Erythroblast (primary cell): Measurements from ENCODE around the gene KIF16B.
"Not testable (repeated sequence)": the region's sequence is repeated elsewhere in the genome, so short reads cannot be mapped to it uniquely, and the experiment has no call there.

Source experiments
- DNase-seq, 2 experiments: peaks; one replicate each; lab custom pipeline; 2025; lab: John Stamatoyannopoulos, UW
- GATA1 ChIP-seq: IDR thresholded peaks from 2 replicates; pipeline ENCODE4 v1.6.1; 2011; ENCODE audit warnings: low read depth, mild to moderate bottlenecking, control low read depth, low read length, moderate library complexity
- POLR2A ChIP-seq: IDR thresholded peaks from 2 replicates; pipeline ENCODE4 v1.6.1; 2011; ENCODE audit warnings: mild to moderate bottlenecking, low read length

KIF16B gene

GRCh38 chr20:16576219-16576618 is 3.0 kb upstream of the KIF16B start:
- TF ChIP-seq GATA1 (no peak), POLR2A (no peak)
- peak; percentile 1 to 11 for DNase-seq

DNA sequence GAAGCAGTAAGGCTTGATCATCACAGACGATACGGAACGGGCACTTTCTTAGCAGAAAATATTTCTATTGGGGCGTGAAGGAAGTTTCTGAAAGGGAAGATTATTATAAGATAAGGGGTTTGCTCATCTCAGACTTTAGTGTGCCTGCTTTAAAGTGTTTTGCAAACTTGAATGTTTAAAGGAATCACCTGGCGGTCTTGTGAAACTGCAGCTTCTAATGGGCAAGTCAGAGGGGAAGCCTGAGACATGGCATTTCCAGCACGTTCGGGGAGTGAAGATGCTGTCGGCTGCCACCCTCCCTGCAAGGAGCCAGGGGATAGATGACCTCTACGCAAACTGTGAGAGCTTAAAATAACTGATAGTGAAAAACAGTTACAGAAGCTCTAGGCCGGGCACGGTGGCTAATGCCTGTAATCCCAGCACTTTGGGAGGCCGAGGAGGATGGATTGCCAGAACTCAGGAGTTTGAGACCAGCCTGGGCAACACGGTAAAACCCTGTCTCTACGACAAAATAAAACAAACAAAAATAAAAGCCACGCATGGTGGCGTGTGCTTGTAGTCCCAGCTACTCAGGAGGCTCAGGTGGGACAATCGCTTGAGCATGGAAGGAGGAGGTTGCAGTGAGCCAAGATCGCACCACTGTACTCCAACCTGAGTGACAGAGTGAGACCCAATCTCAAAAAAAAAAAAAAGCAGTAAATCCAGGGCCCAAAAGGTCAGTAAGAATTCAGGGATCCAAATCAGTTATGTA is 2.3 kb upstream of the KIF16B start:
- TF ChIP-seq POLR2A (no peak), GATA1 (no peak)

GRCh38 chr20:16574656-16575355 is 1.6 kb upstream of the KIF16B start:
- peak; percentile 59 for TF ChIP-seq POLR2A
- no peak for TF ChIP-seq GATA1
- peak; percentile 87 to 90 for DNase-seq

More for the DNA sequence above, 2.3 kb upstream of the KIF16B start:
- peak in 1 of 2 experiments; percentile 25 for DNase-seq

DNA sequence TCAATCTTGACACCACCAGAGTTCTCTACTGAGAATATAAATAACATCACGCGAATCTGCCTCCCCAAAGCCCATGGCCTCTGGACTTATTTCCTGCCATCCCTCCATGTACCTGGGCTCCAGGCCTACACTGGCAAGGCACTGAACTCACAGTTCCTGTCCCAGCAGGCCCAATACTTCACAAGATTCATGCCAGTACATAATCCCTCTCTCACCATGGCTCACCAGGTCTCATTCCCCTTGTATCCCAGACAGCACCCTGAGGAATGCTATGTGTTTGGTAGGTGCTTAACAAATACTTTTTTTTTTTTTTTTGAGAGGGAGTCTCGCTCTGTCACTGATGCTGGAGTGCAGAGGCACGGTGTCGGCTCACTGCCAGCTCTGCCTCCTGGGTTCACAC is 1.9 kb downstream of the KIF16B start:
- TF ChIP-seq POLR2A: no peak
- TF ChIP-seq GATA1: no peak
- DNase-seq: no peak

DNA sequence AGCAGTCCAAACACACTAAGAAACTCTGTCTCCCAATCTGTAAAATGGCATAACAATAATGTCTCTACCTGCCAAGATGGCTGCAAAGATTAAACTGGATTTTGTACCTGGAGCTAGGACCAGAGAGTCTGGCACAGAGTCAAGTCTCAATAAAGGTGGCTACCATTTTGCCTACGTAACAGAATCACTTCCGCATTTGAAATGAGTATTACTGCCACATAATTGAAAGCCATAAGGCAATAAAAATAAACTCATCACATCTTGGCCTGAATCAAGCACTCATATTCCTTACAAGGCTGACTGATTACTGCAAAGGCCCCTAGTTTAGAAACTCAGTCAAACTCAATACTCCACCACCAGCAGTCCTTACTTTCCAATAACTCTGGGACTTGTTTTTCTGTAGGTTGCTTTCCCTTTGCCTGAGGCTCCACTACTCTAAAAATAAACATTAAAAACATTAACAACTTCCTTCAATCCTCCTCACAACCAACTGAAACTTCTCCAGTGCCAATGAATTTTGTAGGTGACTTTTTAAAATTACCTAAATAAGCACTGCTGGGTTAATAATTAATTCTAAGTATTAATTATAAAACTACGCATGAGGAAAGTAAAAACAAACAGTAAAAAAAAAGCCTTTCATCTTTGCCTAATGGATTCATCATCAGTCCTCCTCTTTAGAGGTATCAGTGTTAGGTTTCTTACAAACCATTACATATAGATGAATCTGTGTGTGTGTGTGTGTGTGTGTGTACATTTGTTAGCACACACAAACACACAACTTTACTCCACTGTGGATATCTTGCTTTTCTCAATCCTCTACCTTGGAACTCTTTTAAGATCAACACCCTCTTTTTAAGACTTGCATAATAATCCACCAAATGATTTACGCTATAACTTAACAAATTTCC is 3.7 kb downstream of the KIF16B start:
- TF ChIP-seq POLR2A (no peak), GATA1 (no peak)
- no peak for DNase-seq

DNA sequence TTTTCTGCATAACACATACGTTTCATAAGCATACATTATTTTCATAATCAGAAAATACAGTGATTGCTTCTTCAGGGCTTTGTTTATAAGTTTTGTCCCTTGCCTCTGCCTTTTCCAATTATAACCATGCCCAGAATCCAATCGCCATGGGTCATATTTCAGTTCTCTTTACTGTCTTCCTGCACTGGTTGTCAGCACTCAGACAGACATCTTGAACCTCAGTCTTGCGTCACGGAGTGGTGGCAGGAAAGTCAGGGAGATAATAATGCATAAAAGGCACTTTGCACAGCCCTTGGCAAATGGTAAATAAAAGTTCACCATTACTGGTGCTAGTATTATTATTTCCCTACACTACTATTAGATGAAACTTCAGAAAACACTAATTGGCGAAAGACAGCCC is 7.2 kb downstream of the KIF16B start:
- TF ChIP-seq POLR2A (no peak), GATA1 (no peak)
- no peak for DNase-seq

DNA sequence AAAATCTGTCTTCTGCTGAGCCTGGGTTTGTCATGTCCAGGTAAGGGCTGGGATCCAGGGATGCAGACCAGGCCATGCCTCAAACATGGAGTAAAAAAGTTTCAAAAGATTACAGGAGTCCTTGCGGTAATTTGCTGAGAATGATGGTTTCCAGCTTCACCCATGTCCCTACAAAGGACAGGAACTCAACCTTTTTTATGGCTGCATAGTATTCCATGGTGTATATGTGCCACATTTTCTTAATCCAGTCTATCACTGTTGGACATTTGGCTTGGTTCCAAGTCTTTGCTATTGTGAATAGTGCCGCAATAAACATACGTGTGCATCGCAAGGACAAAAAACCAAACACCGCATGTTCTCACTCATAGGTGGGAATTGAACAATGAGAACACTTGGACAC is 9.2 kb downstream of the KIF16B start:
- not testable (repeated sequence) for DNase-seq

GRCh38 chr20:16563066-16563806 is 10.0 kb downstream of the KIF16B start:
- no peak for TF ChIP-seq GATA1
- no peak for TF ChIP-seq POLR2A
- DNase-seq: no peak

DNA sequence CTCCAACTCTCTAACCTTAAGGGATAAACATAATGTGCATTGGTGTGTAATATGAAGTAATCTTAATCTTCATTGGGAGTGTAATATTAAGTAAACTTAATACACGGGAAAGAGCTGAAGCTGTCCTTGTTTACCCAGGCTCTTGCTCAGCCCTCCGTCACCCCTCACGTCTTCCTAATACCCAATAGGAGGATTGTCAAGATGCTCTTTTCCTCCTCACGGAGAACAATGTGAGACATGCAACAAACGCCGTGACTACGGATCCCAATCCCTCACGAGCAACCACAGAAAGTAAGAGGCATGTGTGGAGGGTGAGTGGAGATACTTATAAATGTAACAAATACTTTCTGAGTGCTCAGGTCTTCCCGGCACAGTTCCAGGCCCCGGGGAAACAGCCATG is 11.0 kb downstream of the KIF16B start:
- no peak for TF ChIP-seq GATA1
- TF ChIP-seq POLR2A: no peak
- no peak for DNase-seq

- no peak for TF ChIP-seq GATA1
- no peak for TF ChIP-seq POLR2A
- DNase-seq: no peak
Observed at GRCh38 chr20:16560661-16561060, 12.6 kb downstream of the KIF16B start.

GRCh38 chr20:16560216-16560615 is 13.0 kb downstream of the KIF16B start:
- no peak for DNase-seq
- no peak for TF ChIP-seq GATA1
- no peak for TF ChIP-seq POLR2A

GRCh38 chr20:16556301-16556700 is 16.9 kb downstream of the KIF16B start:
- DNase-seq: no peak
- no peak for TF ChIP-seq POLR2A
- TF ChIP-seq GATA1: no peak

DNA sequence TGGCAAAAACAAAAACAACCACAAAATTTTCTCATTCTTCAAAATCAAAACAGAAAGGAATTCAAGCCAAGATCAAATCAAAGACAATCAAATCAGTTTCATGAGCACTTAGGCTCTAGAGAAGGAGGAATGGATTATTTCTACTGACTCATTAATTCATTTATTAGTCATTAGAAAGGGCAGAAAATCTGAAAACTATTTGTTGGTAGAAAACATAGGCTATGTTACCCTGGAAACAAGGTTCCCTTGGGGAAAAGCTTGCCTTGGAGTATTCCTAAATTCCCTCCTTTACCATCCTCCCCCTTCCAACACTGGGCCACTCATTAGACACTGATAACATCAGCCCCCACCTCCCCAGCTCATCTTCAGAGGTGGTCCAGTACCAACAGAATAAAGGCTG is 17.5 kb downstream of the KIF16B start:
- no peak for DNase-seq
- TF ChIP-seq POLR2A (no peak), GATA1 (no peak)

DNA sequence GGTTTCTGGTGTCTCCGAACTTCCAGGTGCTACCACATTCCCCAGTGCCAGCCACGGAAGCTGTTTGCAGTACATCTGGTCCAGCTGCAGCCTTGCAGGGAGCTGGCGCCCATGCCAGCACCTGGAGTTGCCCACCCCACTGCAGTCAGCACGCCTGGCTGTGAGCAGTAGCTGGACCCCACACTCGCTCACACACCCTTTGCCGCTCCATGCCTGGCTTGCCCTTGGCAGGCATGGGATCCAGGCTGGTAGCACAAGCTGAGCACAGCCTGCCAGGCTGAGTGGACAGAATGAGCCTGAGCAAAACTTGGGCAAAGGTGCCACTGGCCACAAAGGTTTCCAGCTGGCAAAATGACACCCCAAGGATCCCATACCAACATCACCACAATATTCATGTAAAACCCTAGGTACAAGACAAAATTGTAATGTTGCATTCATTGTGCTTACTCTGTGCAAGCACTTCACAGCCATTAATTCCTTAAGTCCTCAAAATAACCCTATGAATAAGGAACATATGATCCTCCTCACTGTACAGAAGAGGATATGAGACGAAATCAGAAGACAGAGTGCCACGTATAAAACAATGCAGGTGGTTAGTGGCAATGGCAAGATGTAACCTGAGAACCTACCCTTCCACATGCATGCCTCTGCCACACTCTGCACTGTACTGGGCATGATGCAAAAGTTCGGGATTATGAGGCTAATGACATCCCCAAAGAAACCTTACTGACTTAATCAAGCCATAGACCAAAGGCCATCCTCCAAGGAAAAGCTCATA is 18.3 kb downstream of the KIF16B start:
- no peak for TF ChIP-seq POLR2A
- no peak for TF ChIP-seq GATA1
- DNase-seq: no peak
